HG02970 (cell line): ENCODE results near the gene ZFAND6.

Experiments used
- ATAC-seq: cut with Tn5 transposase; IDR thresholded peaks from one replicate; pipeline ENCODE4 v1.9.1; 2021; ENCODE audit warnings: mild to moderate bottlenecking, moderate library complexity, moderate number of reproducible peaks; ENCODE audit not compliant: unreplicated experiment, low FRiP score

Gene ZFAND6

DNA sequence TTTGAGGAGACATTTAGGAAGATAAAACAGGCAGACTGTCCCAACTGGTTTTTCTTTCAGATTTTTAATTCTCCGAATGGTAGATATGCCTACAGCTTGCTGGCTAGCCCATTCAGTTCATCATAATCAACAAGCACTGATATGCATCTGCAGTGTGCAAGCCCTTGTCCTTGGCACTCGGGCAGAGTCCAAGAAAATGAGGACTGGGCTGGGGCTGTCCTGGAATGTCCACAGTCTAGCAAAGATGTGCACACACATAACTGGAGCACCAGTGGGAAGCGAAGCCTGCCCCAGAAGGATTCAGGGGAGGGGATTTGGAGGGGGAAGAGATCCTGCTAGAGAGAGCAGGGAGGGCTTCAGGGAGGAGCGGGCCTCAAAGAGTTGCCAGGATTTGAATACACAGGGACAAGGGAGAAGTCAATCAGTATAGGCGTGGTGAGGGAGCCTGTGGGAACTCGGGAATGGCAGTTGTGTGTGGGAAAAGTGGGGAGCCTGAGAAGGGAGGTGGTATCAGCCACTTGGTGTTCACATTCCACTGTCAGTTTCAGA lies 102.1 kb downstream of the ZFAND6 start:
- no peak for ATAC-seq

DNA sequence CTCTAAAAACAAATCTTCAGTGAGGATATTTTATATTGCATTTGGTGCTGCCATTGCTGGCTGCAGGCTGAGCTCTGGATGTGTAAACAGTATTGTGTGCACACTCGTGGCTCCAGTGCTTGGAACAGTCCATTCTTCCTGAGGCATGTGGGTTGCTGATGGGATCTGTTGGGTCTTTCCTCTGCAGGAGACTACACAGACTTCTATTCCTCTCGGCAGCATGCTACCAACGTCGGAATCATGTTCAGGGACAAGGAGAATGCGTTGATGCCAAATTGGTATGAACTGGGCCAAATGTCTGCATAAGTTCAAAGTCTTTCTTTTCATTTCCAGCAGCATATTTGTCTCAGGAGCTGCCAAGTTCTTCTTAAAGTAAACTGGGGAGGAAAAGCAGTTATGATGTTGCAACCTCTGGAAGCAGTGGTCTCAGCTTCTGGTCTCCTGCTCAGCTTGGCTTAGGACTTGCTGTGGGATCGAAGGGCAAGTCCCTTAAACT lies 102.6 kb downstream of the ZFAND6 start:
- no peak for ATAC-seq

DNA sequence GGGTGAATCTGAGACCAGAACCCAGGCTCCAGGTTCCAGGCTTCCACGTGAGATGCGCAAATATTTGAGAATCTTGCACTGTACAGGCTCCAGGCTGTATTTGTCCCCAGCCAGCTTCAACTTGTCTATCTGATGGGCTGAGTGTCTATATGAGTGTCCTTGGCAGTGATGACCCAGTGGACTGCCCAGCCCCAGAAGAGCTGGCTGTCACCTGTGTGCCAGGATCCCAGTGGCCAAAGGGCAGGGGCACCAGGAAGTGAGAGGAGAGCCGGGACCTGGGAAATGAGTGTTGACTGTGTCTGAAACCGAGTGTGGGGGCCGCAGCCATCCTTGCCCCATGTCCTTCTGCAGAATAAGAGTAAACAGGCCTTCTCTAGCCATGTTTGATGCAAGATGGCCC lies 103.7 kb downstream of the ZFAND6 start:
- ATAC-seq = no peak

DNA sequence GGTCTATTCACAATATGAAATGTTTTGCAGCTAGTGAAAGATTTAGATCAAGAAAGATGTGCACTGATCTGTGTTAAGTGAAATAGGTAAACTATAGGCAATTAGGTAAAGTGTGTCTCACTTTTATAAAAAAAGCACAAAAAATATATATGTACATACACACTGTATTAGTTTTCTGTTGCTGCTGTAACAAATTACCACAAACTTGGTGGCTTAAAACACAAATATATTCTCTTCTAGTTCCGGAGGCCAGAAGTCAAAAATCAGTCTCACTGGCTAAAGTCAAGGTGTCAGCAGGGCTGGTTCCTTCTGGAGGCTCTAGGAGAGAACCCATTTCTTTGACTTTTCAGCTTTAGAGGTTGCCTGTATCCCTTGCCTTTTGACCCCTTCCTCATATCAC lies 104.4 kb downstream of the ZFAND6 start:
- ATAC-seq = no peak

DNA sequence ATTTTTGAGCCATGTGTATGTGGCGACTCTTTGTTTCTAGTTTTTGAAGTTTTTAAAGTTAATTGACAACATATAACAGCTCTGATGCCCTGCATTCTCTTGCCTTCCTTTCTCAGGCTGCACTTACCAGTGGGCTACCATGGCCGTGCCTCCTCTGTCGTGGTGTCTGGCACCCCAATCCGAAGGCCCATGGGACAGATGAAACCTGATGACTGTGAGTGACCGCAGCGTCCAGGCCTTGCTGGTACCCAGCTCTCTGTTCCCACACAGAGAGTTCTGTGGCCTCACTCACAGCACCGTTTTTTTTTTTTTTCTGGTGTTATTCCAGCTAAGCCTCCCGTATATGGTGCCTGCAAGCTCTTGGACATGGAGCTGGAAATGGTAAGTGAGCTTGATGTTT lies 108.5 kb downstream of the ZFAND6 start:
- ATAC-seq = no peak

DNA sequence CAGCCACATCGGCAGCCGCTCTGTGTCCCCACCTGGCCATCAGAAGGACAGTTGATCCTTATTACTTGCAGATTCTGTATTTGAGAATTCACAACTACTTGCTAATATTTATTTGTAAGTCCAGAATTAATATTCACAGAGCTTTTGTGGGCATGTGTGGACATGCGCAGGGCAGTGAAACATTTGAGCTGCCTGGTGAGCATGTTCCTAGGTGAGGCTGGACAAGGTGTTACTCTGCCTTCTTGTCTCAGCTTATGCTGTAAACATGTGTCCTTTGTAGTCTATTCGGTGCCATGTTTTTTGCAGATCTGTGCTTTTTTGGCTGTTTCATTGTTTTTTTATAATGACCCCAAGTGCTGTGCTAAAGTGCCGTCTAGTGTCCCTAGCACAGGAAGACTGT lies 108.9 kb downstream of the ZFAND6 start:
- ATAC-seq = no peak

DNA sequence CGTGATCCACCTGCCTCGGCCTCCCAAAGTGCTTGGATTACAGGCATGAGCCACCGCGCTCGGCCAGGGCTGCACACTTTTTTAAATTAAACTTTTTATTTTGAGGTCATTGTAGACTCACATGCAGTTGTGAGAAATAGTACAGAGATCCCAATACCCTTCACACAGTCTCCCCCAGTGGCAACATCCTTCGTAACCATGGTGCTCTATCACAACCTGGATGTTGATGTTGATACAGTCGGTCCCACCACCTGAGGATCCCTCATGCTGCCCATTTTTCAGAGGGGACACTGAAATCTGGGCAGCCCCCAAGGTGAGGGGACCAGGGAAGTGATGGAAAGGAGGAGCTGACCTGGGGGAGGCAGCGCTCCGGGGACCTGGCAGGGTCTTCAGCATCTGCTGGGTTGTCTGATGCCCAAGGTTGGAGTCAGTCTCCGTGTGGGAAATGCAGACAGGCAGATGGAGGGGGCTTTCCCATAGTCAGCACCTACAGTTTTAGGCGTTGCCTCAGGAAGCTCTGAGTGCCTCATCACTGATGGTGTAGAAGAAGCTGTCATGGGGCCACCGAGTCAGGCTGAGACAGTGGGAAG lies 110.4 kb downstream of the ZFAND6 start:
- no peak for ATAC-seq

DNA sequence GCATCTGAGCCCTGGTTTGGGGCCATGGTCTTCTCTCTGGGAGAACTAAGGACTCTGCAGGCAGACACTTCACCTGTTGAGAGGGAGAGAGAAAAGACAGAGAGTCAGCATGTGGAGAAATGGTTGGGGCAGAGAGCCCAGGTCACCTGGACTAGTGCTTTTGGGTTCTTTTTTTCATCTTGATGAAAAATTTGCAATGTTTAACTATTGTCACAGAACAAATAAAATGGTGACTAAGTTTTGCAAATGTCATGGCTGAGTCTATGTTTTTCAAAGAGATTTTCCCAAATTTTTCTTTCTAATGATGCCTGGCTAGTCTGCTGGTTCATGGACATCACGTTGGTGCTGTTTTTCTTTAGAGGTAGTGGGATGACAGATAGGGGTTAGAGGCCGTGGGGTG lies 111.1 kb downstream of the ZFAND6 start:
- no peak for ATAC-seq

DNA sequence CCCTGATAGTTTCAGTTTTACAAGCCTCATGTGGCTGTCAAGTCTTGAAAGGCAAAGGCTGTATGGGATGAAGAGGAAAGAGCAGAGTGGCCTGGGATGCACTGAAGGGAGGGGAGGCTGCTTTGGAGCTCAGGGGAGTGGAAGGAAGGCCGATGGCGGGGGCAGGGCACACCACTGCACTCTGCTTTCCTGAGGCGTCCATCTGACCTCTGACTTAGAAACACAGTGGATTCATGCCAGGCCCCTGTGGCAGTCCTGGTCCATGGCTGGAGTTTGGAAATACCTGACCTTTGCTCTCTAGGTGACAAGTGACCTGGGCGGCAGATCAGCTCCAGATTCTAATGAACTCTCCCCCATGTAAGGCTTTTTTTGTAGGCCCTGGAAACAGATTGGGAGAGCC lies 112.3 kb downstream of the ZFAND6 start:
- no peak for ATAC-seq

DNA sequence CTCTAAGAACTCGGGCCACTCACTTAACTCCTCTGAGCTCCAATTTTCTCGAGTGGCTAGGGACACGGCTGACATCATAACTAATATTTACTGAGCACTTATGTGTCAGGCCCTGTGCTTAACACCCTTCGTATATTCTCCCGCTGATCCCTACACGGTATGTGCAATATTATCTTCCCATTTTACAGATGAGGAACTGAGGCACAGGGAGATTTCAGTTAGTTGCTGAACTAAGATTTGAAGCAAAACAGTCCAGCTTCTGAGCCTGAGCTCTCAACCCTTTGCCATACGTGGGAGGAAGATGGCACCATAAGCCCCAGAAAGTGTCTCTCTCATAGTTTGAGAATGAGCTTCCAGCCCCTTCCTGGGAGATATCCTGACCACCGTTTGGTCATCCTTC lies 112.9 kb downstream of the ZFAND6 start:
- ATAC-seq = no peak

DNA sequence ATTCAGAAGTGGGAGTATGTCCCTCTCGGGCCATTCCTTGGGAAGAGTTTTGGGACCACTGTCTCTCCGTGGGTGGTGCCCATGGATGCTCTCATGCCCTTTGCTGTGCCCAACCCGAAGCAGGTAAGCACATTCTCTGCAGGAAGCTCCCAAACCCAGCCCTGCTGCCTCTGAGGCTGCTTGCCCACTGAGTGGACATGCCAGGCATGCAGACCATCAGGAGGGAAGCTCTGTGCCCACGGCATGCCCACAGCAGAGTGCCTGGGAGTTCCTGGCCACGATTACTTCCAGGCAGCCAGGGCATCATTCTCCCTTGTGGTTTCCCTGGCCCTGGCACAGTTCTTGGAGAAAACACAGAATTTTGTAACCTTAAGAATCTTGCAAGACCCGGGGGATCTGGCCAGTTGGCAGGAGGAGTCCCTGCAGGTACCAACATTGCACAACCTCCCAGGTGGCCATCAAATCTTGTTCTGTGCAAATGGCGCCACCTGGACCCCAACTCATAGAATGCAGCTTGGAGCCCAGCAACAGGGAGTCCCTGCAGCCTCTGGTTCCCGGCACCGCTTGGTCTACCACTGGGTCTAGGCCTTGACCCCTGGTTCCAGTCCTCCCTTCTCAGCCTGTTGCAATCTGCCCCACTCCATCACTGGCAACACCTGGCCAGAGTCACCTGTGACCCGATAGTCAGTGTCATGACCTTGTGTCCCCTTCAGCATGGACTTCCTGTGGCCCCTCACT lies 113.7 kb downstream of the ZFAND6 start:
- ATAC-seq = no peak

DNA sequence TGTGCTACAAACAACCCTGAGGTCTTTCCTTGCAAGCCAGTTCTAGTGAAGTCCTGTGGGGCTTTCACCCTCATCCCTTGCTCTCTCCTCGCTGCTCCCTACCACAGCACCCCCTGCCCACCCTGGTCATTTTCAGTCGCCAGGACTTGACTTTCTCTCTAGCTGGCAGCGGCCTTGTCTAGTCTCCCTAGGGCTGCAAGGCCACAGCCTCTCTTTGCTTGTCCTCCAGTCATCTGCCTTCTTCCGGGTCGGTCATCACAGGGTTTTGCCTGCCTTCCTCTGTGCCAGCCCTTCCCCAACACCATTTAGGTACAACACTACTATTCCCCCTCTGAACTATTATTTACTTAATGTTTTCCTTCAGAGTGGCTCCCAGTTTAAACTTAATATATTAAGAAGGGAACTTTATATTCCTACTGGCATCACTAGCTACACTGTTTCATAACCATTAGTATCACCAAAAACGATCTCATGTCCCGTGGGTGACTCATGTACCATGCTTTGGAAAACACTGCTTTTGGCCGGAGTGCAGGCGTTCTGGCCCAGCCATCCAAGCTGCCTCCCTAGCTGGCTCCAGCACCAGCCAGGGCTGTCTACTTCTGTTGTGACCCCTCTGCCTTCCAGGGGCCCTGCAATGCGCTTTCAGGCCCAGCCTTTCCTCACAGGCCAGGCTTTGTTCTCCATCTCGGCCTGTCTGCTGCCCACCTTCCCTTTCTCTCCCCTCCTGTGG lies 114.7 kb downstream of the ZFAND6 start:
- ATAC-seq = no peak

DNA sequence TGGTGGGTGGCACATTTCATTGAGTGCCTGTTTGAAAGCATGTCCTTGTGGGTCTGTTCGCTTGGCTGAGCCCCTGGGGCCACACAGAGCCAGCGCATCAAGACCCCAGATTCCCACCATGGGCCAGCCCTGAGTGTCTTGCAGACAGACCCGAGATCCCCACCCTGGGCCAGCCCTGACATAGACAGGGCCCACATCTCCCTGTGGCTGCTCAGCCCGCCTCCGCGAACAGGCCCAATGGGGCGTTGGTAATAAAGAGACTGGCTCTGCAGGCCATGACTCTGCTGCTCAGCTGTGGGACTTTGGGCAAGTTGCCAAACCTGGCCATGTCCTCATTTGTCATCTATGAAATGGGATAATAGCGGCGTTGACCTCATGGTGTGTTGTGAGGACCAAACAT lies 116.0 kb downstream of the ZFAND6 start:
- ATAC-seq = no peak

DNA sequence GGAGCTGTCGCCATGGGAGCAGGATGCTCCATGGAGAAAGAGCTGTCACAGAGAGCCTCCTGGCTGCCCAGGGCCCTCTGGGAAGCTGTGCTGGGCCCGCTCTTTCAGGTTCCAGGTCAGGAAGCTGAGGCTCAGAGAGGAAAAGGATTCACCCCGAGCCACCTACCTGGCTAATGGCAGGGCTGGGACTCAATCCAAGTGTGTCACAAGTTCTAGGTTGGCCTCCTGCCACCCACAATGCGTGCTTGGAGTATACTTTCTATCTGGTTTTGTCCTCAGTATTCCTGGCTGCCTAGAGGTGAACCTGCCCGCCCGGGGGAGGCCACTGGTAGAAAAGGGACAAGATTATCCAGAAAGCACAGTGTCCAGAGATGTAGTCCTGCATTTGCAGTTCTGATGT lies 117.0 kb downstream of the ZFAND6 start:
- no peak for ATAC-seq

DNA sequence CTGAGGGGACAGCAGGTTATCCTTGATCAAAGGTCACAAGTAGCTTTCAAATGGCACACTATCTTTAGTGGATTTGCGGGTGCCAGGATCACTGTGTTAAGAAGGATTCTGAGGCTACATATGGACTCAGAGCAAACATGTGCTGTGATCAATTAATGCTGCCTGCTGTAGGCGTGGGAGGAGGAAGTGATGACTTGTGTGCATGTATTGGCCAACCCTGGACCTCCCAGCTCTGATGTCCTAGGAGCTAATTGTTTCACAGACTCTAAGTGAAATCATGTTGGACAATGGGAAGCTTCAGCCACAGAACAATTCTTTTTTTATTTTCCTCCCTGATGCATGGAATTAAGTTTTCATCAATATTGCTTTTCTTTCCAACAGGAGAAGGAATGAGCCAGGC lies 117.7 kb downstream of the ZFAND6 start:
- no peak for ATAC-seq

DNA sequence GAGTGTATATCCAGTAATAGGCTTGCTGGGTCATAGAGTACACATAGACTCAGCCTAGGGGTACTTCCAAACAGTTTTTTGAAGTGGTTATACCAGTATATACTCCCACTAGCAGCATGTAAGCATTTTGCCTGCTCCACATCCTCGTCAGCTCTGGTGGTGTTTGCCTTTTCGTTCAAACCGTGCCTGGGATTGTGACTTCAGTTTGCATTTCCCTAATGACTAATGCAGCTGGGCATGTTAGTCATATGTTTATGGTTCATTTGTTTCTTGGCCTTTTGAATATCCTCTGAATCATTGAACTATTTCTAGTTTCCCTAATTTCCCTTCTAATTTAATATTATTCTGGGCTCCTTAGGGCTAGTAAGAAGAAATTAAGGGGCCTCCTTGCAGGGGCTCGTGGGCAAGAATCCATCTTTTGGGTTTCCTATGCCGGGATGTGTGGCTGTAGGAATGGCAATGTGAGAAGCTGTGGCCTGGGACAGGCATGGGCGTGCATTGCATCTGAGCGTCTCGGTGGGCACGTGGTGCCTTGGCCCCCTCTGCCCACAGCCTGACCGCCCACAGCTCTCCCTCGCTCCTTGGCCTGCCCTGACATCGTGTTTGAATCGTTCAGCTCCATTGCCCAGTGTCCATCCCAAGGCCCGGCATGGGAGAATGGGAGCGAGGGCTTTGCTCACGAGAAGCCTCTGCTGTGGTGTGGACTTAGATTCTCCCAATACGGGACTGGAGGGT lies 119.7 kb downstream of the ZFAND6 start:
- no peak for ATAC-seq

DNA sequence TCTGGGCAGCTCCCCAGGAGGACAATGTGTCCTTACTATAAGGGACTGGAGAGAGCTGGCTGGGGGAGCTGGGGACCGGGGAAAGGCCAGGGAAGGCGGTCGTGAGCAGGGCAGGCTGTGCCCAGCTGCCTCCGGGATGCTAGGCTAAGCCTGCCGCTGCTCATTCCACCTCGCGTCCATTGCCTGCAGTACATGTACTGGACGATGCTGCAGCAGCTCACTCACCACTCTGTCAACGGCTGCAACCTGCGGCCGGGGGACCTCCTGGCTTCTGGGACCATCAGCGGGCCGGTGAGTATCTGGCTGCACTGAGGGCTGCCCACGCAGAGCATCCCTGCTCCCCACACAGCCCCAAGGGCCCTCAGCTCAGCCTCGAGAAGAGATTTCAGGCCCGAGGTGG lies 120.5 kb downstream of the ZFAND6 start:
- ATAC-seq = no peak

DNA sequence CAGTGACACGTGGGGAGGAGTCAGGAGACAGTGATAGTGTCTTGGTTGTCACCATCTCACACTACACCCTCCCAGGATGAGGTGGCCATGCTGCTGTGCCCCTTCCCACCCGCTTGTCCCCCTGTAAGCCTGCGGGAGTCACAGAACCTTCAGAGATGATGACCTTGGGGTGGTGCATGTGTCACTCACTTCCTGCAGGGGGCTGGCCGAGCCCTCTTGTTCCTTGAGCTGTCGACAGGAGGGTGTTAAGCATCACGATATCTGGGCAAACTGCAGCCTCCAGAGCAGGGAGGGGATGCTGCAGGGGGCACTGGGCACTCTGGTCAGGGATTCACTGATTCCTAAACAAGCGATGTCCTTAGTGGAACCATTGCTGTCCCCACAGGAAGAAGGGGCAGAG lies 121.0 kb downstream of the ZFAND6 start:
- no peak for ATAC-seq

DNA sequence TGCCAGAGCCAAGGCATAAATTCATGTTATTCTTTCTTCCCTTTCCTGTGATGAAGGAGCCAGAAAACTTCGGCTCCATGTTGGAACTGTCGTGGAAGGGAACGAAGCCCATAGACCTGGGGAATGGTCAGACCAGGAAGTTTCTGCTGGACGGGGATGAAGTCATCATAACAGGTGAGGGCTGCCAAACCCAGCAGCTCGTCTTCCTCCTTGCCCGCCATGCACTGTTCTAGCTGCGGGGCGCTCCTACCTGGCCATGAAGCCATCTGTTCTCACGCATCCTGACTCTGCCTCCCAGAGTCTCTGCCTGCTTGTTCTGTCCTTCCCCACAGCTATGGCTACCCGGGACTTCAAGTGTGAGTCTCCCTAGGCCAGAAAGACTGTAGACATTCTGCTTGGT lies 121.5 kb downstream of the ZFAND6 start:
- ATAC-seq = no peak

DNA sequence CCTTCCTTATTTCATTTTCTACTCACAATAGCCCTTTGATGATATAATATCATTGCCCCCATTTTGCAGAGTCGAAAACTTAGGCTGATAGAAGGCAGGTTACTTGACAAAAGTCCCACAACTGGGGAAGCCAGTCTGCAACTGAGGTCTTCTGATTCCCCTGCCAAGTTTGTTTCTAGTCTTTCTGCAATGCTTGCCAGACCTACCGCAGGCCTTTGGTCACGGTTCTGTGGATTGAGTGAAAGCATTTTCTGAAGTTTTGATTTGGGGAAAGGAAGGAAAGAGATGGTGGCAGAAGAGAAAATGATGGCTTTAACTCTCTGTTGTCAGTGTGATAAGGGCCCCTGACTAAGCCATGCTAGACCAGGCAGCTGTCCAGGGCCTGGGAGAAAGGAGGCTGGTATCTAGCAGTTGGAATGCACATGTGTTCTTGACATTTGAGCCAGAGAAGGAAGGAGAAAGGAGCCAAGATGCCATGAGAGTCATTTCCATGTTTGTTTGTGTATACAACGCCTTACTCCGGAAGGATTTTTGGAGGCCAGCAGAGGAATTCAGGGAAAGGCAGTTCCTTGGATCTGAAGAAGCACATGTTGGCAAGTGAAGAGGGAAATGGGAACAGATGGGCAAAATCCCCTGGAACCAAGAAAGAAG lies 123.3 kb downstream of the ZFAND6 start:
- ATAC-seq = no peak
